Endothelial cell of umbilical vein (primary cell): Measurements from ENCODE around the gene PEX16. TPM values are rescaled to one million over a fixed set of nuclear protein-coding genes. Genes with fewer than 3 reads are reported as not detected.

Experiments
- BruUV-seq: library from RNA; stranded (reverse); fragments of 400-500 nt; replicated peaks from 2 replicates; lab custom pipeline; 2021; lab: Mats Ljungman, UMichigan
- CTCF ChIA-PET: fragments of 300-600, 350-600 bp; sonication (Branson Sonifier 250); formaldehyde crosslinking; loops from one replicate; lab custom pipeline; 2021; ENCODE audit warnings: antibody characterized with exemption, inconsistent platforms; lab: Charles Lee
- POLR2A ChIA-PET: fragments of 300-600, 350-600 bp; sonication (Branson Sonifier 250); formaldehyde crosslinking; loops from one replicate; lab custom pipeline; 2021; ENCODE audit warnings: antibody characterized with exemption, inconsistent platforms; lab: Charles Lee
- DNase-seq: peaks from one replicate; pipeline ENCODE4 v3.0.0-alpha.2; 2011; ENCODE audit warnings: low read depth, low spot score
- FAIRE-seq: peaks from 2 replicates; lab custom pipeline; 2011; peaks lifted over from hg19 to GRCh38; lab: Jason Lieb, UNC
- H2AFZ ChIP-seq: 2 replicates; pipeline ENCODE4 v1.6.0; 2012; ENCODE audit warnings: low read depth, low read length, control low read depth, inconsistent platforms
- H3K27ac ChIP-seq: 2 replicates; pipeline ENCODE4 v1.5.1; 2011; ENCODE audit warnings: low read depth, mild to moderate bottlenecking, control low read depth, low read length, moderate library complexity; ENCODE audit not compliant: insufficient read depth
- H3K27me3 ChIP-seq, 2 experiments: 2 replicates each; pipeline versions ENCODE4 v1.6.0 to v1.6.1; 2011; ENCODE audit warnings: low read length in 2 of 2, mixed read lengths in 1 of 2; ENCODE audit not compliant: control insufficient read depth in 2 of 2, insufficient read depth in 2 of 2
- H3K36me3 ChIP-seq, 2 experiments: 2 replicates in 1 of 2; 3 replicates in 1 of 2; pipeline ENCODE4 v1.5.1; 2011; ENCODE audit warnings: low read length in 2 of 2, mild to moderate bottlenecking in 1 of 2, moderate library complexity in 1 of 2; ENCODE audit not compliant: control insufficient read depth in 2 of 2, insufficient read depth in 2 of 2; ENCODE audit errors: extremely low read depth in 1 of 2
- H3K4me1 ChIP-seq: 3 replicates; pipeline ENCODE4 v1.5.1; 2011; ENCODE audit warnings: mild to moderate bottlenecking, low read length; ENCODE audit not compliant: control insufficient read depth, insufficient read depth; ENCODE audit errors: extremely low read depth
- H3K4me2 ChIP-seq: 2 replicates; pipeline ENCODE4 v1.6.1; 2011; ENCODE audit warnings: low read length, control low read depth, mixed read lengths; ENCODE audit not compliant: insufficient read depth
- H3K4me3 ChIP-seq, 3 experiments: fragments of 200-600 bp in 1 of 3; sonication (generic), shearing (Covaris generic) in 1 of 3; replicated peaks in 1 of 3; 2 replicates each; pipeline ENCODE4 v1.5.1; 2011 to 2016; ENCODE audit warnings: control low read depth in 3 of 3, low read length in 3 of 3, mild to moderate bottlenecking in 2 of 3, inconsistent platforms in 1 of 3, low read depth in 1 of 3, moderate library complexity in 1 of 3; ENCODE audit not compliant: insufficient read depth in 1 of 3
- H3K79me2 ChIP-seq: 2 replicates; pipeline ENCODE4 v1.6.0; 2012; ENCODE audit warnings: low read length, inconsistent platforms; ENCODE audit not compliant: control insufficient read depth, insufficient read depth
- H3K9ac ChIP-seq: replicated peaks from 2 replicates; pipeline ENCODE3; 2011; ENCODE audit warnings: low read length, control low read depth; ENCODE audit not compliant: insufficient read depth; ENCODE audit errors: extremely low read depth
- H3K9me1 ChIP-seq: replicated peaks from 3 replicates; pipeline ENCODE4 v1.6.0; 2011; ENCODE audit warnings: mild to moderate bottlenecking, low read length; ENCODE audit not compliant: control insufficient read depth, insufficient read depth; ENCODE audit errors: extremely low read depth
- H3K9me3 ChIP-seq: replicated peaks from 2 replicates; pipeline ENCODE4 v1.5.1; 2012; ENCODE audit warnings: low read length, inconsistent platforms; ENCODE audit not compliant: control insufficient read depth, insufficient read depth
- H4K20me1 ChIP-seq: replicated peaks from 2 replicates; pipeline ENCODE3; 2011; ENCODE audit warnings: mild to moderate bottlenecking, low read length; ENCODE audit not compliant: control insufficient read depth, insufficient read depth; ENCODE audit errors: extremely low read depth
- CTCF ChIP-seq, 2 donors: IDR thresholded peaks; 1 replicate in 1 of 2; 2 replicates in 1 of 2; pipeline ENCODE4 v1.5.1; 2011; ENCODE audit warnings: low read length in 2 of 2, mild to moderate bottlenecking in 2 of 2, moderate library complexity in 2 of 2, control low read depth in 1 of 2, inconsistent platforms in 1 of 2, low read depth in 1 of 2; ENCODE audit not compliant: insufficient read depth in 1 of 2; ENCODE audit errors: extremely low read depth in 1 of 2
- EZH2 ChIP-seq: IDR thresholded peaks from 2 replicates; pipeline ENCODE4 v1.6.1; 2012; ENCODE audit warnings: borderline replicate concordance, low read depth, mild to moderate bottlenecking, moderate library complexity, low read length, inconsistent platforms; ENCODE audit not compliant: severe bottlenecking
- FOS ChIP-seq: IDR thresholded peaks from 2 replicates; pipeline ENCODE4 v1.6.1; 2011; ENCODE audit warnings: mild to moderate bottlenecking, low read length, moderate library complexity, borderline replicate concordance; ENCODE audit not compliant: insufficient read depth
- GATA2 ChIP-seq: IDR thresholded peaks from 2 replicates; pipeline ENCODE4 v1.7.0; 2011; ENCODE audit warnings: low read depth, mild to moderate bottlenecking, moderate library complexity, mixed read lengths, low read length; ENCODE audit not compliant: insufficient read length, insufficient read depth
- JUN ChIP-seq: IDR thresholded peaks from 2 replicates; pipeline ENCODE4 v1.6.1; 2011; ENCODE audit warnings: borderline replicate concordance, low read depth; ENCODE audit not compliant: insufficient read length, insufficient read depth
- MAX ChIP-seq: IDR thresholded peaks from 2 replicates; pipeline ENCODE4 v1.6.1; 2011; ENCODE audit not compliant: insufficient read depth, insufficient read length
- MYC ChIP-seq: IDR thresholded peaks from one replicate; pipeline ENCODE4 v1.6.1; 2011; ENCODE audit warnings: mild to moderate bottlenecking, low read depth, low read length
- POLR2A ChIP-seq: IDR thresholded peaks from 2 replicates; pipeline ENCODE4 v1.6.1; 2012; ENCODE audit warnings: low read depth, mild to moderate bottlenecking, control low read depth, low read length
- POLR2AphosphoS5 ChIP-seq: IDR thresholded peaks from 2 replicates; pipeline ENCODE4 v1.6.1; 2012; ENCODE audit warnings: low read depth, mild to moderate bottlenecking, control low read depth, low read length, moderate library complexity; ENCODE audit not compliant: insufficient read depth
- dilution Hi-C: fragments of 300-500 bp; cut with MboI; formaldehyde crosslinking; loops from one replicate; pipeline ENCODE4 v1.15.0; 2019; ENCODE audit warnings: low sequenced_read_pairs; ENCODE audit not compliant: extremely low pct_ligation_motif_present
- intact Hi-C: fragments of 100-400 bp; cut with micrococcal nuclease; formaldehyde crosslinking; loops from one replicate; pipeline ENCODE4 v1.10.0; 2022
- polyA plus RNA-seq, 4 experiments: library from polyadenylated mRNA; depleted of rRNA in 3 of 4; stranded (reverse) in 3 of 4; unstranded in 1 of 4; fragments of >200 nt; gene quantifications; 2 replicates each; pipeline versions ENCODE4 v1.2.1 to v1.2.3, GENCODE V29; 2011 to 2012; ENCODE audit warnings: missing spikeins in 1 of 4
- total RNA-seq: library from RNA; stranded (reverse); gene quantifications from 2 replicates; pipeline ENCODE4 v1.2.3, GENCODE V29; 2021

PEX16 gene
- total and polyA plus RNA-seq, 2 donors (not counting 3 experiments of a cell fraction or from before 2014, with no cell fraction given) = 27.4 to 32.2 TPM

GRCh38 chr11:45924036-45924915 lies 6.6 kb upstream of the PEX16 start:
- intact Hi-C loops = no loop called here
- no peak overlapping the region for H2AFZ ChIP-seq
- dilution Hi-C loops = no loop called here
- TF ChIP-seq MYC (no peak), POLR2A (no peak), JUN (no peak), POLR2AphosphoS5 (no peak), GATA2 (no peak), EZH2 (no peak), FOS (no peak), CTCF (IDR thresholded peaks at IDR 0.05; ENCODE audit: extremely low read depth in 1 of 2, insufficient read depth in 1 of 2, low read depth in 1 of 2, low read length in 2 of 2) (no peak), MAX (no peak)
- no peak overlapping the region for H3K4me3 ChIP-seq
- DNase-seq (no peak), FAIRE-seq (no peak)
- no peaks in the 10 kb centered on the region for H3K9me3 ChIP-seq
- H3K27me3 ChIP-seq = peaks cover 13 to 30% of the 10 kb centered on the region in 2 experiments
- no peaks in the 10 kb centered on the region for H3K79me2 ChIP-seq
- H3K36me3 ChIP-seq = no peaks in the 10 kb centered on the region
- POLR2A ChIA-PET = no interaction called here
- CTCF ChIA-PET = interaction anchor here (1.0 to 2.6 kb wide), 4 partner anchors 40 to 78 kb away, joined by 3 to 8 read pairs (median 5); no protein-coding TSS in a partner anchor
- H3K4me2 ChIP-seq = no peak overlapping the region
- H3K9me1 ChIP-seq = no peaks in the 10 kb centered on the region
- no TSS peak for BruUV-seq
- H3K27ac ChIP-seq = no peak overlapping the region
- H3K4me1 ChIP-seq = no peaks in the 10 kb centered on the region
- H4K20me1 ChIP-seq = no peaks in the 10 kb centered on the region
- no peak overlapping the region for H3K9ac ChIP-seq
